Prostate gland (tissue), 2 donors: ENCODE results near the gene LRRC8E. TPM values are rescaled to one million over a fixed set of nuclear protein-coding genes. Genes with fewer than 3 reads are reported as not detected.

Experiments used
- DNase-seq: peaks from one replicate; pipeline ENCODE4 v3.0.0-alpha.2; 2019; ENCODE audit warnings: low spot score
- H3K27ac ChIP-seq, 2 donors: fragments of 200-600 bp; sonication (generic); 2 replicates each; pipeline ENCODE4 v1.5.1; 2017 to 2019
- H3K27me3 ChIP-seq: fragments of 200-600 bp; sonication (generic); replicated peaks from 2 replicates; pipeline ENCODE4 v1.5.1; 2019; ENCODE audit not compliant: insufficient read depth
- H3K36me3 ChIP-seq, 2 donors: fragments of 200-600 bp; sonication (generic); 1 replicate in 1 of 2; 2 replicates in 1 of 2; pipeline versions ENCODE4 v1.5.1 to v1.8.1; 2017 to 2019
- H3K4me1 ChIP-seq: fragments of 200-600 bp; sonication (generic); replicated peaks from 2 replicates; pipeline ENCODE4 v1.5.1; 2019
- H3K4me3 ChIP-seq, 2 donors: fragments of 200-600 bp; sonication (generic); 2 replicates each; pipeline ENCODE4 v1.5.1; 2017 to 2019
- H3K9me3 ChIP-seq: fragments of 200-600 bp; sonication (generic); 2 replicates; pipeline ENCODE4 v1.5.1; 2017
- POLR2A ChIP-seq: fragments of 450-650 bp; IDR thresholded peaks from one replicate; pipeline ENCODE4 v1.6.1; 2016; ENCODE audit warnings: antibody characterized with exemption, mild to moderate bottlenecking
- POLR2AphosphoS5 ChIP-seq: sonication (generic); formaldehyde crosslinking; IDR thresholded peaks from one replicate; pipeline ENCODE4 v1.6.1; 2017; ENCODE audit warnings: antibody characterized with exemption
- WGBS: methylation state at CpG from one replicate; pipeline ENCODE4 v1.1.5; 2018; 5-methylcytosine and 5-hydroxymethylcytosine counted together
- intact Hi-C: fragments of 100-400 bp; cut with DNase I; formaldehyde crosslinking; loops from one replicate; pipeline ENCODE4 v1.14.2; 2022
- total RNA-seq, 2 donors: library from RNA; depleted of rRNA; stranded (reverse); fragments of >200 nt; gene quantifications; one replicate each; pipeline ENCODE4 v1.1.0, GENCODE V29; 2016
- TF ChIP-seq, protein P1 (sequence below), 4 experiments: fragments of 200-600 bp in 2 of 4; fragments of 450-650 bp in 2 of 4; sonication (generic) in 2 of 4; IDR thresholded peaks; 1 replicate in 3 of 4; 2 replicates in 1 of 4; pipeline ENCODE4 v1.5.1; 2016 to 2019; ENCODE audit warnings: antibody characterized with exemption in 4 of 4, mild to moderate bottlenecking in 2 of 4, moderate library complexity in 2 of 4

Gene LRRC8E
- total RNA-seq, 2 donors from 2014 or later = 4.8 to 11.7 TPM

DNA sequence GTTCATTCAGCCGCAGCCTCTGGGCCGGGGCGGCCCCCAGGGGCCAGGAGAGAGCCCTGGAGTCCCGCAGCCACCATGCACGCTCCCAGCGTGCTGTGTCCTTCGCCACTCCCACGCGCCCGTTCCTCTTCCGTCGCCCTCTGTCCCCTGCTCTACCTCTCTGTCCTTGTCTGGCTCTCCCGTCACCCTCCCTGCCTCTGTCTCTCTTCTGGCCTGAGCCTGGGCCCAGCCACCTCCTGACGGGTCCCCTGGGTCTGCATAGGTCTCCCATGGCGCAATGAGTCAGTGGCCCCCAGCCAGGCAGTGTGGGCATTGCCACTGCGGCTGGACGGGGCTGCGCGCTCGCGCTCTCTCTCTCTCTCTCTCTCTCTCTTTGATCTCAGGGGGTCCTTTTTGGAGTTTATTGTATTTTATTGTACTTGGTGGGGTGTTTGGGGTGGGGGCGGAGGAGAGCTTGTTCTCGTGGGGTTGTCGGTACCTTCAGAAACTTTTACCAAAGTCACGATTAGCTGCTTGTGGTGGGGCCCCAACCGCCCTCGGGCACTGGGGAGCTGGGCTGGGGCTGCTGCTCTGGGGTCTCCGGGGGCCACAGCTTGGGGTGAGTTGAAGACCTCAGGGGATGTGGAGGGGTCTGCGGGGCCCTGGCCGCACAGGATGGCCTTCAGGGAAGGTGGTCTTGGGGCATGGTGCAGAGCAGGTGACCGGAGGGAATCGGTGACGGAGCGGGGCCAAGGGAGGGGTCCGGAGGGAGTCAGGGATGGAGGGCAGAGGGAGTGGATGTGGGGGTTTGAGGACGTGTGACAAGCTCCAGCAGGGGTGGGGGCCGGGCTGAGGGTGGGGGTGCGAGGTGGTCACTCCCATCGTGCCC lies 24.6 kb downstream of the LRRC8E start:
- Histone ChIP-seq H3K4me3 (no peak overlapping the region), H3K4me1 (no peaks in the 10 kb centered on the region), H3K27ac (no peak overlapping the region), H3K36me3 (peaks cover 11 to 27% of the 10 kb centered on the region in 2 donors), H3K27me3 (no peaks in the 10 kb centered on the region), H3K9me3 (no peaks in the 10 kb centered on the region)
- intact Hi-C loops = no loop called here
- DNase-seq = no peak
- WGBS = 92% methylated on average over 39 of the region's 39 CpGs
- TF ChIP-seq POLR2A (no peak), POLR2AphosphoS5 (no peak)
- TF ChIP-seq, protein P1, sequence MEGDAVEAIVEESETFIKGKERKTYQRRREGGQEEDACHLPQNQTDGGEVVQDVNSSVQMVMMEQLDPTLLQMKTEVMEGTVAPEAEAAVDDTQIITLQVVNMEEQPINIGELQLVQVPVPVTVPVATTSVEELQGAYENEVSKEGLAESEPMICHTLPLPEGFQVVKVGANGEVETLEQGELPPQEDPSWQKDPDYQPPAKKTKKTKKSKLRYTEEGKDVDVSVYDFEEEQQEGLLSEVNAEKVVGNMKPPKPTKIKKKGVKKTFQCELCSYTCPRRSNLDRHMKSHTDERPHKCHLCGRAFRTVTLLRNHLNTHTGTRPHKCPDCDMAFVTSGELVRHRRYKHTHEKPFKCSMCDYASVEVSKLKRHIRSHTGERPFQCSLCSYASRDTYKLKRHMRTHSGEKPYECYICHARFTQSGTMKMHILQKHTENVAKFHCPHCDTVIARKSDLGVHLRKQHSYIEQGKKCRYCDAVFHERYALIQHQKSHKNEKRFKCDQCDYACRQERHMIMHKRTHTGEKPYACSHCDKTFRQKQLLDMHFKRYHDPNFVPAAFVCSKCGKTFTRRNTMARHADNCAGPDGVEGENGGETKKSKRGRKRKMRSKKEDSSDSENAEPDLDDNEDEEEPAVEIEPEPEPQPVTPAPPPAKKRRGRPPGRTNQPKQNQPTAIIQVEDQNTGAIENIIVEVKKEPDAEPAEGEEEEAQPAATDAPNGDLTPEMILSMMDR (IDR thresholded peaks at IDR 0.05) = no peak

GRCh38 chr19:7913652-7914051 lies 25.3 kb downstream of the LRRC8E start:
- Histone ChIP-seq H3K36me3 (peaks cover 11 to 27% of the 10 kb centered on the region in 2 donors), H3K27me3 (no peaks in the 10 kb centered on the region), H3K4me1 (no peaks in the 10 kb centered on the region), H3K9me3 (no peaks in the 10 kb centered on the region), H3K27ac (no peak overlapping the region), H3K4me3 (no peak overlapping the region)
- intact Hi-C loops = no loop called here
- no peak for DNase-seq
- 88% methylated on average over 10 of the region's 10 CpGs for WGBS
- no peak for TF ChIP-seq POLR2A

DNA sequence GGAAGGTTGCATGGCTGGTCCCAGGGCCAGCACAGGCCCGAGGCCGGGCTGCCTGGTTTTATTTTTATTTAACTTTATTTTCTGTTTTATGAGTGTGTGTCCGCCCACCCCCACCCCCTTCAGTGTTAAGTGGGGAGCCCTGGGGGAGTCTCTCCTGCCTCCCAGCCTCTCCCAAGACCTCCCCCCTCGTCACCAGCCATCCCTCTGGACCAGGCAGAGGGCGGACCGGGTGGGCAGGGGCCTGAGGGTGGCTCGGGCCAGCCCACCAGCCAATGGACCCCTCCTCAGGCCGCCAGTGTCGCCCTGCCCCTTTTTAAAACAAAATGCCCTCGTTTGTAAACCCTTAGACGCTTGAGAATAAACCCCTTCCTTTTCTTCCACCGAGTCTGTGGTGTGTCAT lies 25.8 kb downstream of the LRRC8E start:
- TF ChIP-seq POLR2A (no peak), POLR2AphosphoS5 (no peak)
- TF ChIP-seq, protein P1 (IDR thresholded peaks at IDR 0.05) = no peak
- 61% methylated on average over 12 of the region's 12 CpGs for WGBS
- no peaks in the 10 kb centered on the region for H3K27me3 ChIP-seq
- no peak for DNase-seq
- H3K4me3 ChIP-seq = no peak overlapping the region
- peaks cover 11 to 27% of the 10 kb centered on the region in 2 donors for H3K36me3 ChIP-seq
- intact Hi-C loops = no loop called here
- no peaks in the 10 kb centered on the region for H3K9me3 ChIP-seq
- H3K4me1 ChIP-seq = no peaks in the 10 kb centered on the region
- H3K27ac ChIP-seq = no peak overlapping the region

GRCh38 chr19:7914598-7915045 lies 26.3 kb downstream of the LRRC8E start, which contains the start of gene TGFBR3L:
Gene TGFBR3L, plus strand, starts transcription at chr19:7914830.
- no peak within 1 kb of the TSS for H3K27ac ChIP-seq
- H3K4me1 ChIP-seq = no peaks in the 10 kb centered on the region
- no peaks in the 10 kb centered on the region for H3K27me3 ChIP-seq
- 68% methylated on average over 12 of the region's 12 CpGs for WGBS
- DNase-seq = no peak
- H3K9me3 ChIP-seq = no peaks in the 10 kb centered on the region
- intact Hi-C loops = no loop called here
- no peak within 1 kb of the TSS for H3K4me3 ChIP-seq
- peaks cover 11 to 27% of the 10 kb centered on the region in 2 donors for H3K36me3 ChIP-seq
- TF ChIP-seq POLR2A (no peak), POLR2AphosphoS5 (no peak)
- TF ChIP-seq, protein P1 (IDR thresholded peaks at IDR 0.05) = no peak

DNA sequence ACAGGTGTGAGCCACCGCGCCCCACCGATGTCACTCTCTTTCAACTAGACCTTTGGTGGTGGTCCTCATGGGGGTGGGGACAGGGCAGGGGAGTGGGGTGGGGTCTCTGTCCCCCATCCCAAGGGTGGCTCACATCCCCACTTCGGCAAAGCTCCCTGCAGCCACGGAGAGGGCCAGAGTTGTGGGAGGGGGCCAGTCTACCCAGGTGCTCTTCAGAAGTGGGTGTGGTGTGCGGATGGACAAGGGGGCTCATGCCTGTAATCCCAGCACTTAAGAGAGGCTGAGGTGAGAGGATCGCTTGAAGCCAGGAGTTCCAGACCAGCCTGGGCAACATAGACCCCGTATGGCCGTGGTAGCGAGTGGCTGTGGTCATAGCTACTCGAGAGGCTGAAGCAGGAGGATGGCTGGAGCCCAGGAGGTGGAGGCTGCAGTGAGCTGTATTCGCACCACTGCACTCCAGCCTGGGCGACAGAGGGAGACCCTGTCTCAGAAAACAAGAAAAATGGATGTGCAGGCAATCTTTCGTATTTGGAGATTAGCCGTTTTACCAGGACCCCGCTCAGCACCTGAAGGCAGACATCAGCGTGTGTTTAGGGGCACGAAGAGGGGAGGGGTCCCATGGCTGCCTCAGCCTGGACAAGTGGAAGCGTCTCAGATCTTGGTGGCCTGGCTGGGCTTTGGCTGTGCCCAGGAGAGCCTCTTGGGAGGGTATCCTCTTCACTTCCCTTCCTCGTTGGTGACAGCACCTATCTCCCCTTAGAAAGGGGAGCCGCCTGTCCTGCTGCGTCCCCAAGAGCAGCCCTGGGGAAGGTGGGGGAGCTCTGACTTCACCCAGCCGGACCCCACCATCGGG lies 27.2 kb downstream of the LRRC8E start:
- Histone ChIP-seq H3K36me3 (peaks cover 6 to 24% of the 10 kb centered on the region in 2 donors), H3K27ac (no peak overlapping the region), H3K9me3 (no peaks in the 10 kb centered on the region), H3K4me1 (no peaks in the 10 kb centered on the region), H3K4me3 (peak overlapping the region; percentile 17 to 26), H3K27me3 (no peaks in the 10 kb centered on the region)
- no peak for TF ChIP-seq POLR2A
- TF ChIP-seq, protein P1 (IDR thresholded peaks at IDR 0.05) = no peak
- TF ChIP-seq POLR2AphosphoS5 = no peak
- no peak for DNase-seq
- intact Hi-C loops = no loop called here
- WGBS = 44% methylated on average over 24 of the region's 24 CpGs
